GM23338 (cell line): ENCODE data around the gene DRG2. TPM values are rescaled to one million over a fixed set of nuclear protein-coding genes. Genes with fewer than 3 reads are reported as not detected.

ENCODE experiments used
- ATAC-seq: fragments of 200-7000 bp; cut with Tn5 transposase; 3 replicates; pipeline ENCODE4 v1.9.1; 2020
- DNase-seq: peaks from one replicate; pipeline ENCODE4 v3.0.0-alpha.2; 2015; ENCODE audit warnings: low spot score
- H2AFZ ChIP-seq: fragments of 200-600 bp; sonication (generic); 2 replicates; pipeline ENCODE4 v1.8.0; 2016; ENCODE audit warnings: antibody characterized with exemption, mild to moderate bottlenecking, moderate library complexity
- H3F3A ChIP-seq: fragments of 200-600 bp; sonication (generic); replicated peaks from 2 replicates; pipeline ENCODE4 v1.8.0; 2017; ENCODE audit warnings: antibody characterized with exemption, mixed run types, low read depth
- H3K27ac ChIP-seq: fragments of 200-600 bp; sonication (generic); 2 replicates; pipeline ENCODE4 v1.6.1; 2016; ENCODE audit warnings: low read depth
- H3K27me3 ChIP-seq: fragments of 200-600 bp; sonication (generic); 2 replicates; pipeline ENCODE4 v1.8.0; 2016; ENCODE audit warnings: mild to moderate bottlenecking, mixed run types, moderate library complexity; ENCODE audit not compliant: insufficient read depth
- H3K36me3 ChIP-seq: fragments of 200-600 bp; sonication (generic); 2 replicates; pipeline ENCODE4 v1.8.0; 2016; ENCODE audit warnings: mild to moderate bottlenecking; ENCODE audit not compliant: insufficient read depth
- H3K4me1 ChIP-seq: fragments of 200-600 bp; sonication (generic); 2 replicates; pipeline ENCODE4 v1.8.0; 2016; ENCODE audit warnings: mild to moderate bottlenecking, moderate library complexity; ENCODE audit not compliant: insufficient read depth
- H3K4me2 ChIP-seq: fragments of 200-600 bp; sonication (generic); 2 replicates; pipeline ENCODE4 v1.7.1; 2017; ENCODE audit warnings: mixed run types
- H3K4me3 ChIP-seq: fragments of 200-600 bp; sonication (generic); 2 replicates; pipeline ENCODE4 v1.6.1; 2016; ENCODE audit warnings: mixed run types
- H3K79me2 ChIP-seq: fragments of 200-600 bp; sonication (generic); replicated peaks from 2 replicates; pipeline ENCODE4 v1.8.0; 2017; ENCODE audit warnings: mild to moderate bottlenecking; ENCODE audit not compliant: insufficient read depth
- H3K9me2 ChIP-seq: fragments of 200-600 bp; sonication (generic); 2 replicates; pipeline ENCODE4 v1.8.0; 2017; ENCODE audit not compliant: insufficient read depth
- H4K20me1 ChIP-seq: fragments of 200-600 bp; sonication (generic); replicated peaks from 2 replicates; pipeline ENCODE4 v1.8.0; 2017; ENCODE audit warnings: mild to moderate bottlenecking; ENCODE audit not compliant: insufficient read depth
- H3K27ac Mint-ChIP-seq: 2 replicates; pipeline ENCODE4 v1.8.0; 2020; ENCODE audit warnings: inconsistent platforms, mild to moderate bottlenecking, moderate library complexity, mixed read lengths
- H3K27me3 Mint-ChIP-seq: 3 replicates; pipeline ENCODE4 v1.8.0; 2022; ENCODE audit warnings: low read depth, mild to moderate bottlenecking, moderate library complexity, mixed read lengths, inconsistent platforms; ENCODE audit not compliant: insufficient read depth, poor library complexity
- H3K36me3 Mint-ChIP-seq: 3 replicates; pipeline ENCODE4 v1.8.0; 2021; ENCODE audit warnings: low read depth, mild to moderate bottlenecking, inconsistent platforms, moderate library complexity, mixed read lengths
- H3K4me1 Mint-ChIP-seq: 3 replicates; pipeline ENCODE4 v1.8.0; 2020; ENCODE audit warnings: mild to moderate bottlenecking, inconsistent platforms, mixed read lengths
- H3K4me3 Mint-ChIP-seq: 3 replicates; pipeline ENCODE4 v1.8.0; 2021; ENCODE audit warnings: moderate library complexity, mild to moderate bottlenecking, inconsistent platforms, mixed read lengths
- H3K9me3 Mint-ChIP-seq: 3 replicates; pipeline ENCODE4 v1.8.0; 2020; ENCODE audit warnings: moderate library complexity, mild to moderate bottlenecking, inconsistent platforms, mixed read lengths
- CREB1 ChIP-seq: fragments of 250-450 bp; sonication (Bioruptor Pico); IDR thresholded peaks from 2 replicates; pipeline ENCODE4 v1.5.0; 2020; ENCODE audit warnings: low read depth, mild to moderate bottlenecking, moderate library complexity
- EZH2 ChIP-seq: fragments of 200-600 bp; sonication (generic); IDR thresholded peaks from one replicate; pipeline ENCODE4 v1.8.0; 2017; ENCODE audit warnings: antibody characterized with exemption, mild to moderate bottlenecking, low read depth; ENCODE audit not compliant: unreplicated experiment
- EZH2phosphoT487 ChIP-seq: fragments of 200-600 bp; sonication (generic); IDR thresholded peaks from one replicate; pipeline ENCODE4 v1.8.1; 2018; ENCODE audit warnings: antibody characterized with exemption; ENCODE audit not compliant: unreplicated experiment
- NANOG ChIP-seq: IDR thresholded peaks from 2 replicates; pipeline ENCODE4 v1.6.1; 2016; ENCODE audit warnings: antibody characterized with exemption, borderline replicate concordance
- POLR2AphosphoS5 ChIP-seq: IDR thresholded peaks from 2 replicates; pipeline ENCODE4 v1.6.1; 2016; ENCODE audit warnings: antibody characterized with exemption, low read depth
- STAT1 ChIP-seq: IDR thresholded peaks from one replicate; pipeline ENCODE4 v1.6.1; 2016; ENCODE audit warnings: antibody characterized with exemption; ENCODE audit not compliant: unreplicated experiment
- ZNF331 ChIP-seq: fragments of 250-450 bp; sonication (Bioruptor Pico); IDR thresholded peaks from 2 replicates; pipeline ENCODE4 v1.5.0; 2020; ENCODE audit warnings: low read depth, mild to moderate bottlenecking, moderate library complexity
- polyA plus RNA-seq: library from polyadenylated mRNA; unstranded; fragments of >200 nt; fragmentation: Nextera tagmentation; extraction: Ambion mirVana; gene quantifications from 2 replicates; pipeline ENCODE4 v1.2.1, GENCODE V29; 2016
- total RNA-seq: library from RNA; depleted of rRNA; stranded (reverse); fragments of >200 nt; shearing (Covaris generic); gene quantifications from 2 replicates; pipeline ENCODE4 v1.2.3, GENCODE V29; 2014
- TF ChIP-seq, protein P1 (sequence below): fragments of 250-450 bp; sonication (Bioruptor Pico); IDR thresholded peaks from 2 replicates; pipeline ENCODE4 v1.5.0; 2020; ENCODE audit warnings: mild to moderate bottlenecking, moderate library complexity

DRG2 gene
- total and polyA plus RNA-seq, 2 experiments from 2014 or later = 36.2 to 48.0 TPM

GRCh38 chr17:18074566-18075272 is 13.0 kb upstream of the DRG2 start:
- H3K4me1 Mint-ChIP-seq = peaks cover 3% of the 10 kb centered on the region
- TF ChIP-seq, protein P1, sequence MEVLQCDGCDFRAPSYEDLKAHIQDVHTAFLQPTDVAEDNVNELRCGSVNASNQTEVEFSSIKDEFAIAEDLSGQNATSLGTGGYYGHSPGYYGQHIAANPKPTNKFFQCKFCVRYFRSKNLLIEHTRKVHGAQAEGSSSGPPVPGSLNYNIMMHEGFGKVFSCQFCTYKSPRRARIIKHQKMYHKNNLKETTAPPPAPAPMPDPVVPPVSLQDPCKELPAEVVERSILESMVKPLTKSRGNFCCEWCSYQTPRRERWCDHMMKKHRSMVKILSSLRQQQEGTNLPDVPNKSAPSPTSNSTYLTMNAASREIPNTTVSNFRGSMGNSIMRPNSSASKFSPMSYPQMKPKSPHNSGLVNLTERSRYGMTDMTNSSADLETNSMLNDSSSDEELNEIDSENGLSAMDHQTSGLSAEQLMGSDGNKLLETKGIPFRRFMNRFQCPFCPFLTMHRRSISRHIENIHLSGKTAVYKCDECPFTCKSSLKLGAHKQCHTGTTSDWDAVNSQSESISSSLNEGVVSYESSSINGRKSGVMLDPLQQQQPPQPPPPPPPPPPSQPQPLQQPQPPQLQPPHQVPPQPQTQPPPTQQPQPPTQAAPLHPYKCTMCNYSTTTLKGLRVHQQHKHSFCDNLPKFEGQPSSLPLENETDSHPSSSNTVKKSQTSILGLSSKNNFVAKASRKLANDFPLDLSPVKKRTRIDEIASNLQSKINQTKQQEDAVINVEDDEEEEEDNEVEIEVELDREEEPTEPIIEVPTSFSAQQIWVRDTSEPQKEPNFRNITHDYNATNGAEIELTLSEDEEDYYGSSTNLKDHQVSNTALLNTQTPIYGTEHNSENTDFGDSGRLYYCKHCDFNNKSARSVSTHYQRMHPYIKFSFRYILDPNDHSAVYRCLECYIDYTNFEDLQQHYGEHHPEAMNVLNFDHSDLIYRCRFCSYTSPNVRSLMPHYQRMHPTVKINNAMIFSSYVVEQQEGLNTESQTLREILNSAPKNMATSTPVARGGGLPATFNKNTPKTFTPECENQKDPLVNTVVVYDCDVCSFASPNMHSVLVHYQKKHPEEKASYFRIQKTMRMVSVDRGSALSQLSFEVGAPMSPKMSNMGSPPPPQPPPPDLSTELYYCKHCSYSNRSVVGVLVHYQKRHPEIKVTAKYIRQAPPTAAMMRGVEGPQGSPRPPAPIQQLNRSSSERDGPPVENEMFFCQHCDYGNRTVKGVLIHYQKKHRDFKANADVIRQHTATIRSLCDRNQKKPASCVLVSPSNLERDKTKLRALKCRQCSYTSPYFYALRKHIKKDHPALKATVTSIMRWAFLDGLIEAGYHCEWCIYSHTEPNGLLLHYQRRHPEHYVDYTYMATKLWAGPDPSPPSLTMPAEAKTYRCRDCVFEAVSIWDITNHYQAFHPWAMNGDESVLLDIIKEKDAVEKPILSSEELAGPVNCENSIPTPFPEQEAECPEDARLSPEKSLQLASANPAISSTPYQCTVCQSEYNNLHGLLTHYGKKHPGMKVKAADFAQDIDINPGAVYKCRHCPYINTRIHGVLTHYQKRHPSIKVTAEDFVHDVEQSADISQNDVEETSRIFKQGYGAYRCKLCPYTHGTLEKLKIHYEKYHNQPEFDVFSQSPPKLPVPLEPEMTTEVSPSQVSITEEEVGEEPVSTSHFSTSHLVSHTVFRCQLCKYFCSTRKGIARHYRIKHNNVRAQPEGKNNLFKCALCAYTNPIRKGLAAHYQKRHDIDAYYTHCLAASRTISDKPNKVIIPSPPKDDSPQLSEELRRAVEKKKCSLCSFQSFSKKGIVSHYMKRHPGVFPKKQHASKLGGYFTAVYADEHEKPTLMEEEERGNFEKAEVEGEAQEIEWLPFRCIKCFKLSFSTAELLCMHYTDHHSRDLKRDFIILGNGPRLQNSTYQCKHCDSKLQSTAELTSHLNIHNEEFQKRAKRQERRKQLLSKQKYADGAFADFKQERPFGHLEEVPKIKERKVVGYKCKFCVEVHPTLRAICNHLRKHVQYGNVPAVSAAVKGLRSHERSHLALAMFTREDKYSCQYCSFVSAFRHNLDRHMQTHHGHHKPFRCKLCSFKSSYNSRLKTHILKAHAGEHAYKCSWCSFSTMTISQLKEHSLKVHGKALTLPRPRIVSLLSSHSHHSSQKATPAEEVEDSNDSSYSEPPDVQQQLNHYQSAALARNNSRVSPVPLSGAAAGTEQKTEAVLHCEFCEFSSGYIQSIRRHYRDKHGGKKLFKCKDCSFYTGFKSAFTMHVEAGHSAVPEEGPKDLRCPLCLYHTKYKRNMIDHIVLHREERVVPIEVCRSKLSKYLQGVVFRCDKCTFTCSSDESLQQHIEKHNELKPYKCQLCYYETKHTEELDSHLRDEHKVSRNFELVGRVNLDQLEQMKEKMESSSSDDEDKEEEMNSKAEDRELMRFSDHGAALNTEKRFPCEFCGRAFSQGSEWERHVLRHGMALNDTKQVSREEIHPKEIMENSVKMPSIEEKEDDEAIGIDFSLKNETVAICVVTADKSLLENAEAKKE = no peak
- TF ChIP-seq EZH2phosphoT487 = no peak
- no peak for TF ChIP-seq ZNF331 (CRISPR knock-in tag)
- no peak for TF ChIP-seq STAT1
- no peak for TF ChIP-seq NANOG
- TF ChIP-seq POLR2AphosphoS5 = no peak
- no peak for TF ChIP-seq CREB1
- no peak for TF ChIP-seq EZH2
- no peak overlapping the region for H3K4me3 Mint-ChIP-seq
- H3K4me1 ChIP-seq = no peaks in the 10 kb centered on the region
- H2AFZ ChIP-seq = no peak overlapping the region
- H3K36me3 Mint-ChIP-seq = no peaks in the 10 kb centered on the region
- no peaks in the 10 kb centered on the region for H3K27me3 ChIP-seq
- H3F3A ChIP-seq = no peaks in the 10 kb centered on the region
- H3K36me3 ChIP-seq = no peaks in the 10 kb centered on the region
- ATAC-seq (no peak), DNase-seq (no peak)
- no peaks in the 10 kb centered on the region for H3K9me2 ChIP-seq
- H4K20me1 ChIP-seq = 0 out of 2 replicates have a peak, but pooled peaks cover 2% of the 10 kb centered on the region
- no peak overlapping the region for H3K27ac Mint-ChIP-seq
- no peak overlapping the region for H3K4me3 ChIP-seq
- H3K4me2 ChIP-seq = no peak overlapping the region
- no peaks in the 10 kb centered on the region for H3K9me3 Mint-ChIP-seq
- H3K79me2 ChIP-seq = no peaks in the 10 kb centered on the region
- H3K27ac ChIP-seq = no peak overlapping the region
- H3K27me3 Mint-ChIP-seq = peaks cover 5% of the 10 kb centered on the region
